ENCODE data around the gene FAU.
A peak's percentile ranks its signal among the peaks of the same experiment; 100 is the strongest.

Gene FAU

GRCh38 chr11:65135633-65136145 is 13.8 kb upstream of the FAU start:
- DNase-seq (ENCODE audit: low read depth) = no peak

- DNase-seq (ENCODE audit: low read depth) = peak; percentile 63
Measured at GRCh38 chr11:65134952-65135632, 13.2 kb upstream of the FAU start.

DNA sequence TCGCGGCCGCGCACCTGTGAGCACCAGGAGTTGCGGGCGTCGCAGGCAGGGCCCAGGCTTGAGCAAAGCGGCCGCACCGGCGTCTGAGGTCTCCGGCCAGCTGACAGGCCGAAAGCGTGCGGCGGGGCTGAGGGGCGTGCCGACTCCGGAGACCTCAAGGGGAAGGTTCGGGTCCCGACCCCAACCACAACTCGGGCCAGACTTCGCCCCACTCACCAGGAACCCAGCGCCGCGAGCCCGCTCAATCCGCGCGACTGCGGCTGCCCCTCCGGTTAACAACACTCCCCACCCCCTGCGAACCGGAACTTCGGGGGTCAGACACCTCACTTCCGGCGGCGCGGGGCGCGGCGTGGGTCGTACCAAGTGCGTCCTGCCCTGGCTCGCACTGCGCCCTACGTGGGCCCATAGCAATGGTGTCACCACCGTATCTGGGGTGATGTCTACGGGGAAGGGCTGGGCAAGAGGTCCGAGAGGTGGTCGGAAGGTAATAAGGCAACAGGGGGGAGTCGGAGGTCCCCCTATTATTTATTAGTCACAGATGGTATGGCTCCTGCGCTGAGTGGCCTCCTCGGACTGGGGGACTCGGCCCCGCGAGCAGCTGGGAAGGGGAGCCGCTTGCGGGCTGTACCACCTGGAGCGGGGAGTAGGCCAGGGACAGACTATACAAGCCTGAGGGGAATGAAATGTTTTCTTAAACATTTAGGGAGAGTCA is 12.5 kb upstream of the FAU start, which contains the start of gene SYVN1:
TSS of gene SYVN1 (minus strand) at position 280 of the 712 bp plus-strand sequence. CDS start 918 bp downstream, outside the sequence.
- peak; percentile 86 for DNase-seq (ENCODE audit: low read depth)

DNA sequence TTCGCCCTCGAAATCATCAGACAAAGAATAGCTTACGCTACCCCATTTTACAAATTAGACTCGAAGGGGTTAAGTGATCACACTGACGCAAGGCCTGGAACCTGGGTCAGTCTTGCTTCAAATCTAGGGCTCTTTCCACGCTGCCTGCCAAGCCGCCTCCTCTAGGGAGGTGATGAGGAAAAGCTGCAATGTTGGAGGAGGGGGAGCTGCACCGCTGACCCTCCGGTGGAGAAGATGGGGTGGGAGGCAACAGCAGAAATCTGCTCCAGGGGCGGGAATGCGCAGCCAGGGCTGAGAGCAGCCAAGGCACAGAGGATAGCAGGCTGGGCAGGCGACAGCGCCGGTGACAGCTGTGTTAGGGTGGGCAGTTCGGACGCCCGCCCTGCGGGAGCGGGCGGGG is 11.8 kb upstream of the FAU start:
- DNase-seq (ENCODE audit: low read depth) = no peak

- no peak for DNase-seq (ENCODE audit: low read depth)
Measured at GRCh38 chr11:65132988-65133700, 11.2 kb upstream of the FAU start.

DNA sequence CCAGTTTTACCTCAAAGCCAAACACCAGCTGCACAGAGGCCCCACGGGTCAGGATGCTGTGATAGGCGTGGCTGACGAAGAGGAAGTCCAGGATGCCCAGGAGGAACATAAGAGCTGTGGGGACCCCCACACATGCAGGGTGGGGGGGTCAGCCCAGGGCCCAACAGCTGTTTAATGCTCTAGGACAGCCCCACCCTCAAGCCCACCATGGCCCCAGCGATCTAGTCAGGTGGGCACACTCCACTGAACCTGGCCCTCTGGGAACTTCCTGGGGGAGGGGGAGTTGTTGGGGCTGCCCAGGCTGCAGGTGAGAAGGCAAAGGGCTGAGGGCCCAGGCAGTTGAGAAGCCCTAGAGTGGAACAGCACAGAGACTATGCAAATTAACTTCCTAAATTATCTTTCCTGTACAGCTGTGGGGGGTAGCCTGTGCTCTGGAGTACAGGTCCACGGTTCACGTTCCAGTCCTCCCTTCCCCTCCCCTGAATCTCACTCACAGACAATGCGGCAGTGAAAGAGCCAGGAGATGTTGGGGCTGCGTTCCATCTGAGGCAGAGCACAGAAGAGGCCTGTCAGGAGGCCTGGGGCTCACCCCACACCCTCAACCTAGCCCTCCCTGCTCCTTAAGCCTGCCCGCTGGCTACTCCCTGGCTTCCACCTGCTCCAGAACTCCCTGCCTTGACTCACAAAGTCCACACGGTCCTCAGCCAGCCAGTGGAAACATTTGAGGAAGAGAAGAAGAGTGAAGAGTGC is 10.5 kb upstream of the FAU start:
- DNase-seq (ENCODE audit: low read depth) = no peak

DNA sequence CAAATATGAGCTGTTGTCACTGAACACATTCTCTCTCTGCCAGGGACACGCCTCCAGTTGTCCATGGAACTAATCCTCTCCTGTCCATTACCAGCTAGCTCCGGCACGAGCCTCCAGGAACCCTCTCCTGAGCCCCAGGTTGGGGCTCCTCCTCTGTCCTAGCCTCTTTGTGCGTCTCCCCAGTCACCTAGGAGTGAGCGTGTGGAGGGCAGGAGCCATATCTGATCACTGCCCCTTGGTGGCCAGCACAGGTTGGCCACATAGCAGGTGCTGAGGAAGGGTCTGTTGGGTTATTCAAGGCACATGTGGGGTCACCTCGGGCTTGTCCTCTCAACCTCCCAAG is 9.9 kb upstream of the FAU start:
- no peak for DNase-seq (ENCODE audit: low read depth)

DNA sequence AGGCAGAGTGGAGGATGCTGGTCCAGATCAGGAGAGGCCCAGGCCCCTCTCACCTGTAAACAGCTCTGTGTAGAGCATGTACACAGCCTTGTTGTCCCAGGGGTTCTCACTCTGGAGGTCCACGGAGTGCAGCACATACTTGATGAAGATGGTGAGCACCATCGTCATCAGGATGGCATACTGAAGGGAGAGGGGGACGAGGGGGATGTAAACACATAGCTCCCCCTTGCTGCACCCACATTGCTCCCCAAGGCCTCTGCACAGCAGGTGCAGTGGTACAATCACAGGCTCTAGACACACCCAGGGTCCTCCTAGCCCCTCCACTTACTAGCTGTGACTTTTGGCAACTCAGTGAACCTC is 9.5 kb upstream of the FAU start:
- no peak for DNase-seq (ENCODE audit: low read depth)

- DNase-seq (ENCODE audit: low read depth) = no peak
Measured at GRCh38 chr11:65130631-65131416, 8.9 kb upstream of the FAU start.

- no peak for DNase-seq (ENCODE audit: low read depth)
Measured at GRCh38 chr11:65129649-65130441, 7.9 kb upstream of the FAU start.

GRCh38 chr11:65128182-65129145 is 6.5 kb upstream of the FAU start:
- DNase-seq (ENCODE audit: low read depth) = no peak

GRCh38 chr11:65127473-65128181 is 5.7 kb upstream of the FAU start:
- no peak for DNase-seq (ENCODE audit: low read depth)

DNA sequence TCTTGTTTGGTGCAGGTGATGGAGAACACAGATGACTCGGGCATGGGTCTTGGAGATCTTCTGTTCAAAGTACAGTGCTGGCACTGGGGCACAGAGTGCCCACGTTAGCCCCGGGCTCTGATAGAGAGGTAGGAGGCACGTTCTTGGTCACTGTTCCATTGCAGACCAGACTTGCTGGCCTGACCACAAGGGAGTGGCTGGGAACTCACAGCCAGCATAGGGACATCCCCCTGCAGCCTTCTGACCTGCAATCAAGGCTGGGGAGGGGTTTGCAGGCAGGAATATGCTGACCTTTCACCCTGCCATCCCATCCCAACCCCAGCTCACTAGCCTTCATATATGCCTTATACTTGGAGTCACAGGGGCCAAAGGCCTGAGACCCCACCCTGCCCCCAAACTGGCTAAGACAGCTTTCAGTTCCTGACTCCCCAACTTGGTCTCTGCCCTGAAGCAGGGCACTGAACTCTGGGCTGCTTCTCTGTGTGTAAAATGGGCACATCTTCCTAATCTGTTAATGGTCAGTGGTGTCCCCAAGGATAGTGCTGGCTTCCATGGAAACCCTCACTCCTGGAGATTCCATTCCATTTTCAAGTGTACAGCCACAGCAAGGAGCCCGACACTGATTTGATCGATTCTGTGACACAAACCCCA is 4.8 kb upstream of the FAU start:
- DNase-seq (ENCODE audit: low read depth) = no peak

DNA sequence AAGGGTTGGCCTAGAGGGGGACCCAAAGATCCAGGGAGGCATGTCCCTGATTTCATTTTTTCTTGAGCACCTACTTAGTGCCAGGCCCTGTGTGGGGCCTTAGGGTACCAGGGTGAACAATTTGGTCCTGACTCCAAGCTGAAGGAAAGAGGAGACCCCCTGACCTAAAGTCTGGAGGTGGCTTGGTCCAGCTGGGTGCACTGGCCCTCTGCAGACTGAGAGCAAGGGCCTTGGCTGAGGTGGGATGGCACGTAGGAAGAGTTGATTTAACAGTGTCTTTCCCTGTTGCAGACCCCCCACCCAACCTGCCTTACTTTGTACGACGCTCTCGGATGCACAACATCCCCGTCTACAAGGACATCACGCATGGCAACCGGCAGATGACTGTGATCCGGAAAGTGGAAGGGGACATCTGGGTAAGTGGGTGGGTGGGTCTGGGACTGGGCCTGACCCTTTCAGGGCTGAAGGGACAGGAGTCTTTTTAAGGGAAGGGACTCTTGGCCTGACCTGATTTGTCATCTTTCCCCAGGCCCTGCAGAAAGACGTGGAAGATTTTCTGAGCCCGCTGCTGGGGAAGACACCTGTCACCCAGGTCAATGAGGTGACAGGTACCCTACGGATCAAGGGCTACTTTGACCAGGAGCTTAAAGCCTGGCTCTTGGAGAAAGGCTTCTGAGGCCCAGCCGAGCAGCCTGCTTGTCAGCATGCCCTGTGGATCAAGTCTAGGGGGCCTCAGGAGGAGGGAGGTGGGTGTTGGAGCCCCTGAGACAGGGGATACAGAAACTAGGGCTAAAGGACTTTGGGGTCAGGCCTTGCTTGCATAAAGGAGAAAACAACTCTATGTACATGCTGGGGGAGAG is 3.5 kb upstream of the FAU start:
- DNase-seq (ENCODE audit: low read depth) = no peak

GRCh38 chr11:65124480-65125196 is 2.7 kb upstream of the FAU start:
- no peak for DNase-seq (ENCODE audit: low read depth)

GRCh38 chr11:65121447-65121864 is 478 bp downstream of the FAU start:
- no peak for DNase-seq (ENCODE audit: low read depth)

- no peak for DNase-seq (ENCODE audit: low read depth)
Measured at GRCh38 chr11:65120831-65121230, 1.1 kb downstream of the FAU start.
